ENCODE measurements around the gene PDSS1.

DNA sequence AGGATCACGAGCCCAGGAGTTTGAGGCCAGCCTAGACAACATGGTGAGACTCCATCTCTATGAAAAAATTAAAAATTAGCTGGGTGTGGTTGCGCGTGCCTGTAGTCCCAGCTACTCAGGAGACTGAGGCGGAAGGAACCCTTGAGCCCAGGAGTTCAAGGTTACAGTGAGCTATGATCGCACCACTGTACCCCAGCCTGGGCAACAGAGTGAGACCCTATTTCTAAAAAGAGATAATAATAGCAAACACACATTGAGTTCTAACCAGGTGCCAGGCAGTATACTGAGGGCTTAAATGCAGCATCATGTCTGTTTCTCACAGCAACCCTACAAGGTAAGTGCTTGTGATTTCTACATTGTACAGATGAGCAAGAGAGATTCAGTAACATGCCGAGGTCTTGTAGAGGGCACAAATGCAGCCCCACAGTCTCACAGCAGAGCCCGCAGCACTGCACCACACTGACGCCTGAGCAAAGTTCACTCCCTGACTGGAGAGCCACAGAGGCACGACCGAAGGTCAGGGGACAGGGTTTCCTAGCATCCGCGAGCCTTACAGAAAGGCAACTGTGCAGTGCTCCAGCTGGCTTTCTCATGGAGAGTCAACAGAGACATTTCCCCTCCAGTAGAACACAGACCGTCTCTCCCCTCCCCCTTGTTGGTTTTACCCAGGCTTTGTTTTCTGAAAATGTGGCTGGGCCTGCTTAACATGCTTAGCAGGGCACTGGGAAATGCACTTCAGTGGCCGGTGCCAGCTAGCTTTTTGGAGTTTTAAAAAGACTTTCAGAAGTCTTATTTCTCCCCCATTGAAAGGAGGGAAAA lies 36.5 kb downstream of the PDSS1 start:
- TF ChIP-seq POLR2AphosphoS5 (IDR thresholded peaks at IDR 0.05; ENCODE audit: low read depth, low read length) (no peak), POLR2A (IDR thresholded peaks at IDR 0.05; ENCODE audit: low read depth, low read length) (no peak), SPI1 (IDR thresholded peaks at IDR 0.05; ENCODE audit: low read depth, low read length) (no peak), TAF1 (IDR thresholded peaks at IDR 0.05; ENCODE audit: low read depth, low read length) (no peak), PAX5 (IDR thresholded peaks at IDR 0.05; ENCODE audit: insufficient read depth, low read length, severe bottlenecking) (no peak), POU2F2 (IDR thresholded peaks at IDR 0.05; ENCODE audit: low read depth, low read length) (no peak)

All from GM12891 (cell line).